Measurements from ENCODE around the gene APOB. TPM values are rescaled to one million over a fixed set of nuclear protein-coding genes. Genes with fewer than 3 reads are reported as not detected.

APOB gene, protein sequence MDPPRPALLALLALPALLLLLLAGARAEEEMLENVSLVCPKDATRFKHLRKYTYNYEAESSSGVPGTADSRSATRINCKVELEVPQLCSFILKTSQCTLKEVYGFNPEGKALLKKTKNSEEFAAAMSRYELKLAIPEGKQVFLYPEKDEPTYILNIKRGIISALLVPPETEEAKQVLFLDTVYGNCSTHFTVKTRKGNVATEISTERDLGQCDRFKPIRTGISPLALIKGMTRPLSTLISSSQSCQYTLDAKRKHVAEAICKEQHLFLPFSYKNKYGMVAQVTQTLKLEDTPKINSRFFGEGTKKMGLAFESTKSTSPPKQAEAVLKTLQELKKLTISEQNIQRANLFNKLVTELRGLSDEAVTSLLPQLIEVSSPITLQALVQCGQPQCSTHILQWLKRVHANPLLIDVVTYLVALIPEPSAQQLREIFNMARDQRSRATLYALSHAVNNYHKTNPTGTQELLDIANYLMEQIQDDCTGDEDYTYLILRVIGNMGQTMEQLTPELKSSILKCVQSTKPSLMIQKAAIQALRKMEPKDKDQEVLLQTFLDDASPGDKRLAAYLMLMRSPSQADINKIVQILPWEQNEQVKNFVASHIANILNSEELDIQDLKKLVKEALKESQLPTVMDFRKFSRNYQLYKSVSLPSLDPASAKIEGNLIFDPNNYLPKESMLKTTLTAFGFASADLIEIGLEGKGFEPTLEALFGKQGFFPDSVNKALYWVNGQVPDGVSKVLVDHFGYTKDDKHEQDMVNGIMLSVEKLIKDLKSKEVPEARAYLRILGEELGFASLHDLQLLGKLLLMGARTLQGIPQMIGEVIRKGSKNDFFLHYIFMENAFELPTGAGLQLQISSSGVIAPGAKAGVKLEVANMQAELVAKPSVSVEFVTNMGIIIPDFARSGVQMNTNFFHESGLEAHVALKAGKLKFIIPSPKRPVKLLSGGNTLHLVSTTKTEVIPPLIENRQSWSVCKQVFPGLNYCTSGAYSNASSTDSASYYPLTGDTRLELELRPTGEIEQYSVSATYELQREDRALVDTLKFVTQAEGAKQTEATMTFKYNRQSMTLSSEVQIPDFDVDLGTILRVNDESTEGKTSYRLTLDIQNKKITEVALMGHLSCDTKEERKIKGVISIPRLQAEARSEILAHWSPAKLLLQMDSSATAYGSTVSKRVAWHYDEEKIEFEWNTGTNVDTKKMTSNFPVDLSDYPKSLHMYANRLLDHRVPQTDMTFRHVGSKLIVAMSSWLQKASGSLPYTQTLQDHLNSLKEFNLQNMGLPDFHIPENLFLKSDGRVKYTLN (N-terminal part only)
- total RNA-seq: 9.1 TPM
- long read RNA-seq, partial matches to known transcripts: 2 of 2 reads
- long read RNA-seq, other reads (novel, unspliced or antisense): 0 of 2 reads

DNA sequence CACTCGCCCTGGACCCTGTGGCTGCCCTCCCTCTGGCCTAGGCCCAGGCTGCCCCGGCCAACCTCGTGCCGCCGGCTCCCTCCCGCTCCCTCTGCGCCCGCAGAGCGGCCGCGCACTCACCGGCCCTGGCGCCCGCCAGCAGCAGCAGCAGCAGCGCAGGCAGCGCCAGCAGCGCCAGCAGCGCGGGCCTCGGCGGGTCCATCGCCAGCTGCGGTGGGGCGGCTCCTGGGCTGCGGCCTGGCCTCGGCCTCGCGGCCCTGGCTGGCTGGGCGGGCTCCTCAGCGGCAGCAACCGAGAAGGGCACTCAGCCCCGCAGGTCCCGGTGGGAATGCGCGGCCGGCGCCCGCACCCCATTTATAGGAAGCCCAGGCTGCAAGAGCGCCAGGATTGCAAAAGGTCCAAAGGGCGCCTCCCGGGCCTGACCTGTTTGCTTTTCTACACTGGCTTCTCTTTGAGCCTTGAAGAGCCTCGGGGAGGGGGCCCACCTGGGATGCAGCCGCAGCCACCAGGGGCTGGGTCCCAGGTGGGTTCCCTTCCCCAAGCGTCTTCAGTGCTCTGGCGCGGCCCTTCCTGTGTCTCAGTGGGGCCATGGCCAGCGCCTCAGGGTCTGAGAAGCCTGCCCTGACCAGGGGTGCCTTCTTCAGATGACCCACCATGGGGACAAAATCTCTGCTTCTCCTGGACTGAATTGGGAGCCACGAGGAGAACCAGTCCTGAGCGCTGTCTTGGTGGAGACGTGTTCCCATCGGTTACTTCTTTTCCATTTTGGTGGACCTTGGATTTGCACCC, at the start of gene APOB:
Gene APOB (minus strand): TSS at position 330 of the 789 bp plus-strand sequence. CDS start 128 bp downstream, at position 202.
- no peaks in the 10 kb centered on the region for H3K36me3 ChIP-seq
- no peaks in the 10 kb centered on the region for H3K9me3 ChIP-seq (replicated peaks)
- peaks cover 27% of the 10 kb centered on the region for H3K4me1 ChIP-seq
- DNase-seq: peak; percentile 16
- H3K27ac ChIP-seq (replicated peaks): peak within 1 kb of the TSS; percentile 74
- intact Hi-C loops (cut with micrococcal nuclease): loop anchor here (2.0 kb wide), 1 partner anchor 75 kb away; no protein-coding TSS in a partner anchor
- TF ChIP-seq, protein P1, sequence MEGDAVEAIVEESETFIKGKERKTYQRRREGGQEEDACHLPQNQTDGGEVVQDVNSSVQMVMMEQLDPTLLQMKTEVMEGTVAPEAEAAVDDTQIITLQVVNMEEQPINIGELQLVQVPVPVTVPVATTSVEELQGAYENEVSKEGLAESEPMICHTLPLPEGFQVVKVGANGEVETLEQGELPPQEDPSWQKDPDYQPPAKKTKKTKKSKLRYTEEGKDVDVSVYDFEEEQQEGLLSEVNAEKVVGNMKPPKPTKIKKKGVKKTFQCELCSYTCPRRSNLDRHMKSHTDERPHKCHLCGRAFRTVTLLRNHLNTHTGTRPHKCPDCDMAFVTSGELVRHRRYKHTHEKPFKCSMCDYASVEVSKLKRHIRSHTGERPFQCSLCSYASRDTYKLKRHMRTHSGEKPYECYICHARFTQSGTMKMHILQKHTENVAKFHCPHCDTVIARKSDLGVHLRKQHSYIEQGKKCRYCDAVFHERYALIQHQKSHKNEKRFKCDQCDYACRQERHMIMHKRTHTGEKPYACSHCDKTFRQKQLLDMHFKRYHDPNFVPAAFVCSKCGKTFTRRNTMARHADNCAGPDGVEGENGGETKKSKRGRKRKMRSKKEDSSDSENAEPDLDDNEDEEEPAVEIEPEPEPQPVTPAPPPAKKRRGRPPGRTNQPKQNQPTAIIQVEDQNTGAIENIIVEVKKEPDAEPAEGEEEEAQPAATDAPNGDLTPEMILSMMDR (IDR thresholded peaks at IDR 0.05; ENCODE audit: borderline replicate concordance): no peak
- peak within 1 kb of the TSS; percentile 56 for H3K4me3 ChIP-seq
- H3K27me3 ChIP-seq (ENCODE audit: low read depth): peaks cover 29% of the 10 kb centered on the region

DNA sequence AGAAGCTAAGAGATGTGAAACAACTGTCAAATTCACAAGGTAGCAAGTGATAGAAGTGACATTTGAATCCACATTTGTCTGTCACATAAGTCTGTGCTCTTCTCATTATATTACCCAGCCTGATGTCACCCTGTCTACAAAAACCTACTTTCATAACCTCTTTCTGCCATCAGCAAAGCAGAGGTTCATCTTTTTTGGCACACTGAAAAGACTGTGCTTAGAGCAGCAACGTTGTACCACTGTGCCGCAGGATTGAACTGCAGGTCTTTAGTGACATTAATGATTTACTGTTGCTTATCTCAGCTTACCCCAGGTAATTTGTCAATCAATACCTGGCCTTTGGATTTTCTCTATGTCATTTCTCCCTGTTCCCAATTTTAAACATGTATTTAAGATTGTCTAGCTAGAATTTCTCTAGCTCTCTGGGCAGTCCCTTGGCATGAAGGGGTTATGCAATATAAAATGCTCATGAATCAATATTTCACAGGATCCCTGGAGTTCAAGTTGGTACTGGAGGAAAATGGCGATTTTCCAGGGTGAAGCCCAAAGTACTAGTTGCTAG, 48.5 kb upstream of the APOB start:
- intact Hi-C loops (cut with micrococcal nuclease): no loop called here

DNA sequence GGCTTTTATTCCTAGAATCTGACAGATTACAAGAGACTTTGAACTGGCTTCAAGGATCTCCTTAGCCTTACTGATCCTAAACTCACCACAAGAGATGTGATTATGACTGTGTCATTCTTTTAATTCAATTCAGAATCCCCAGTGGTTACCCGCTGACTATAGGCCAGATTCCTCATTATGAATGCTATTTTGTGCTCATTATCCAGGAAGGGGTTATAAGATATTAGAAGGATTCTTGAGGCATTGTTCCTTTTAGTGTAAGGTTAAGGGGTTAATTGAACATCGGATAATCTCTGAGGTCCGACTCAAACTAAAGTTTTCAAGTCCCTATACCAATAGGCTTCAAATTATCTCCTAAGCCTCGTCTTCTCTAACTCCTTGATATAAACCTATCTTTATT, 40.5 kb upstream of the APOB start:
- no peak for DNase-seq
- TF ChIP-seq, protein P1 (IDR thresholded peaks at IDR 0.05; ENCODE audit: borderline replicate concordance): no peak
- intact Hi-C loops (cut with micrococcal nuclease): no loop called here
- no peaks in the 10 kb centered on the region for H3K4me1 ChIP-seq
- no peaks in the 10 kb centered on the region for H3K36me3 ChIP-seq
- no peaks in the 10 kb centered on the region for H3K27me3 ChIP-seq (ENCODE audit: low read depth)
- no peak overlapping the region for H3K27ac ChIP-seq (replicated peaks)
- H3K9me3 ChIP-seq (replicated peaks): peaks cover 5% of the 10 kb centered on the region
- H3K4me3 ChIP-seq: no peak overlapping the region

More for the DNA sequence above, 48.5 kb upstream of the APOB start:
- DNase-seq: no peak
- no peaks in the 10 kb centered on the region for H3K9me3 ChIP-seq (replicated peaks)
- H3K36me3 ChIP-seq: no peaks in the 10 kb centered on the region
- no peaks in the 10 kb centered on the region for H3K27me3 ChIP-seq (ENCODE audit: low read depth)
- no peak overlapping the region for H3K4me3 ChIP-seq
- H3K27ac ChIP-seq (replicated peaks): no peak overlapping the region
- no peaks in the 10 kb centered on the region for H3K4me1 ChIP-seq
- TF ChIP-seq, protein P1 (IDR thresholded peaks at IDR 0.05; ENCODE audit: borderline replicate concordance): no peak

DNA sequence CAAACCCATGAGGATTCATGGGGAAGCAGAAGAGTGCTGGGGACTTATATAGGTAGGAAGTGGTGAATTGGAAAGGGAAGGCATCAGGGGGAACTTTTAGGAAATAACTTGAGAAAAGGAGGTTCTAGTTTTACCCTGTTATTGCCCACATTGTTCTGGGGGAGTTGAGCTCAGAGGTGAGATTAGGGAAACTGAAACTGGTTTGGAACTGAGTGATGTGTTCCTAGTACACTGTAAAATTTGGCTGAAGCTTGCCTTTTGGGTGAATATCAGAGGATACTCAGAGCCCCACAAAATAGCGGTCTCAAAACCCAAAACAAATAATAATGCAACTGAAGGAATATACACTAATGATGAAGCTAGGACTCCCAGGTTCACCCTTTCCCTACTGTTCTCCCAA, 39.6 kb upstream of the APOB start:
- Histone ChIP-seq H3K27ac (replicated peaks) (no peak overlapping the region), H3K36me3 (no peaks in the 10 kb centered on the region), H3K27me3 (ENCODE audit: low read depth) (no peaks in the 10 kb centered on the region), H3K9me3 (replicated peaks) (peaks cover 14% of the 10 kb centered on the region), H3K4me3 (no peak overlapping the region), H3K4me1 (no peaks in the 10 kb centered on the region)
- no peak for DNase-seq
- intact Hi-C loops (cut with micrococcal nuclease): no loop called here
- TF ChIP-seq, protein P1 (IDR thresholded peaks at IDR 0.05; ENCODE audit: borderline replicate concordance): no peak

All from left ventricle myocardium inferior (tissue), 1 donor.